HEK293T (cell line): ENCODE data around the gene ADORA3.

ENCODE experiments used
- ARNT ChIP-seq: fragments of 450-650 bp; IDR thresholded peaks from 2 replicates; pipeline ENCODE4 v1.6.1; 2017; ENCODE audit warnings: mild to moderate bottlenecking
- BHLHE40 ChIP-seq: fragments of 450-650 bp; IDR thresholded peaks from 2 replicates; pipeline ENCODE4 v1.6.1; 2016; ENCODE audit warnings: mild to moderate bottlenecking, moderate library complexity, borderline replicate concordance
- ELF4 ChIP-seq: fragments of 450-650 bp; IDR thresholded peaks from 2 replicates; pipeline ENCODE4 v1.6.1; 2017; ENCODE audit warnings: antibody characterized with exemption
- FOXA1 ChIP-seq: fragments of 450-650 bp; IDR thresholded peaks from 2 replicates; pipeline ENCODE4 v1.6.1; 2016; ENCODE audit warnings: mild to moderate bottlenecking
- FOXK2 ChIP-seq: fragments of 450-650 bp; IDR thresholded peaks from 2 replicates; pipeline ENCODE4 v1.6.1; 2016; ENCODE audit warnings: mild to moderate bottlenecking
- FOXM1 ChIP-seq: fragments of 450-650 bp; IDR thresholded peaks from 2 replicates; pipeline ENCODE4 v1.6.1; 2017; ENCODE audit warnings: mild to moderate bottlenecking, borderline replicate concordance
- HDGF ChIP-seq: fragments of 450-650 bp; IDR thresholded peaks from 2 replicates; pipeline ENCODE4 v1.6.1; 2017; ENCODE audit warnings: antibody characterized with exemption, borderline replicate concordance
- L3MBTL2 ChIP-seq: fragments of 450-650 bp; conservative IDR thresholded peaks from 2 replicates; pipeline ENCODE4 v1.6.1; 2016; ENCODE audit warnings: mild to moderate bottlenecking
- NFRKB ChIP-seq: fragments of 450-650 bp; IDR thresholded peaks from 2 replicates; pipeline ENCODE4 v1.6.1; 2016; ENCODE audit warnings: mild to moderate bottlenecking, moderate library complexity
- SP1 ChIP-seq: fragments of 450-650 bp; IDR thresholded peaks from 2 replicates; pipeline ENCODE4 v1.6.1; 2017
- SUZ12 ChIP-seq: fragments of 450-650 bp; IDR thresholded peaks from 2 replicates; pipeline ENCODE4 v1.6.1; 2016; ENCODE audit warnings: mild to moderate bottlenecking
- TARDBP ChIP-seq: fragments of 450-650 bp; IDR thresholded peaks from 2 replicates; pipeline ENCODE4 v1.6.1; 2016
- ZNF384 ChIP-seq: fragments of 450-650 bp; IDR thresholded peaks from 2 replicates; pipeline ENCODE4 v1.6.1; 2016
- TF ChIP-seq, protein P1 (sequence below): fragments of 450-650 bp; IDR thresholded peaks from 2 replicates; pipeline ENCODE4 v1.6.1; 2016

- TF ChIP-seq ARNT (no peak), TARDBP (no peak), HDGF (no peak), FOXK2 (no peak), FOXA1 (no peak), ELF4 (no peak), BHLHE40 (no peak), SUZ12 (no peak), ZNF384 (no peak), SP1 (no peak), FOXM1 (no peak), L3MBTL2 (no peak), NFRKB (no peak)
- TF ChIP-seq, protein P1, sequence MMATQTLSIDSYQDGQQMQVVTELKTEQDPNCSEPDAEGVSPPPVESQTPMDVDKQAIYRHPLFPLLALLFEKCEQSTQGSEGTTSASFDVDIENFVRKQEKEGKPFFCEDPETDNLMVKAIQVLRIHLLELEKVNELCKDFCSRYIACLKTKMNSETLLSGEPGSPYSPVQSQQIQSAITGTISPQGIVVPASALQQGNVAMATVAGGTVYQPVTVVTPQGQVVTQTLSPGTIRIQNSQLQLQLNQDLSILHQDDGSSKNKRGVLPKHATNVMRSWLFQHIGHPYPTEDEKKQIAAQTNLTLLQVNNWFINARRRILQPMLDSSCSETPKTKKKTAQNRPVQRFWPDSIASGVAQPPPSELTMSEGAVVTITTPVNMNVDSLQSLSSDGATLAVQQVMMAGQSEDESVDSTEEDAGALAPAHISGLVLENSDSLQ, result no peak
Observed at GRCh38 chr1:111489604-111490003, 13.8 kb downstream of the ADORA3 start.
